ENCODE data around the gene CDC45.
A peak's percentile ranks its signal among the peaks of the same experiment; 100 is the strongest.
"Not testable (repeated sequence)": the region's sequence is repeated elsewhere in the genome, so short reads cannot be mapped to it uniquely, and the experiment has no call there.

Gene CDC45, protein sequence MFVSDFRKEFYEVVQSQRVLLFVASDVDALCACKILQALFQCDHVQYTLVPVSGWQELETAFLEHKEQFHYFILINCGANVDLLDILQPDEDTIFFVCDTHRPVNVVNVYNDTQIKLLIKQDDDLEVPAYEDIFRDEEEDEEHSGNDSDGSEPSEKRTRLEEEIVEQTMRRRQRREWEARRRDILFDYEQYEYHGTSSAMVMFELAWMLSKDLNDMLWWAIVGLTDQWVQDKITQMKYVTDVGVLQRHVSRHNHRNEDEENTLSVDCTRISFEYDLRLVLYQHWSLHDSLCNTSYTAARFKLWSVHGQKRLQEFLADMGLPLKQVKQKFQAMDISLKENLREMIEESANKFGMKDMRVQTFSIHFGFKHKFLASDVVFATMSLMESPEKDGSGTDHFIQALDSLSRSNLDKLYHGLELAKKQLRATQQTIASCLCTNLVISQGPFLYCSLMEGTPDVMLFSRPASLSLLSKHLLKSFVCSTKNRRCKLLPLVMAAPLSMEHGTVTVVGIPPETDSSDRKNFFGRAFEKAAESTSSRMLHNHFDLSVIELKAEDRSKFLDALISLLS

DNA sequence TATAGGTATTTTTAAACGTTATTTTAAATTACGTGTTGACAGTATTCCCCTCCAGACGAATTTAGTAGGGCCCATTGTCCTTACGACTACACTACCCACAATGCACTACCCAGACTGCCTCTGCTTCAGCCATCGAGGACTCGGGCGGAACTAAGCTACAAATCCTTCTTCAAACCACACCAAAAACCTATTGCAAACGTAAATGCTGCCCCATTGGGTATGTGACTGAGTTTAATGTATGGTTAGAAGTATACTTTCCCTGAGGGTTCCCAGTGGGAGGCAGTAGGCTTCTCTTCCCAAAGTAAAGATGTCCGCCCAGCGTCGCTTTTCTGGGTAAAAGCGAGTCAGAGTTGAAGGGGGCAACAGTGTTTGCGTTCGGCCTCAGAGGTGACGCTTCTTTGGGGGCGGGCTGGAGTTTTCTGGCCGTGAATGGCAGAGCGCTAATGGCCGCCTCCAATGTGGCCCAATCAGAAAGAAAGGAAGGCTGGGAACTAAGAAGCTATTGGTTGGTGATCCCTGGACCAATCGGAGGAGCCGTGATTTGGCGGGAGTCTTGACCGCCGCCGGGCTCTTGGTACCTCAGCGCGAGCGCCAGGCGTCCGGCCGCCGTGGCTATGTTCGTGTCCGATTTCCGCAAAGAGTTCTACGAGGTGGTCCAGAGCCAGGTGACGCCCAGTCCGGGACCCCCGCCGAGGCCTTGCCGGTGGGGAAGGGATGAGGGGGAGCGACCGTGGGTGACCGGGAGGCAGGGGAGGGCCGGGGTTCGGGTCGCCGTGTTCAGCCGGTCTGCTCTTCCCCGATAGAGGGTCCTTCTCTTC lies at the start of gene CDC45:
CDC45 (plus strand) TSS at position 566 of the 818 bp plus-strand sequence; CDS start at position 615, 49 bp downstream.
- Mint-ChIP-seq H3K36me3 (ENCODE audit: low read depth) (peaks cover 76% of the 10 kb centered on the region), H3K27me3 (no peaks in the 10 kb centered on the region), H3K4me3 (peak within 1 kb of the TSS; percentile 100), H3K27ac (peak within 1 kb of the TSS; percentile 100), H3K9me3 (no peaks in the 10 kb centered on the region), H3K4me1 (ENCODE audit: low read depth) (peaks cover 47% of the 10 kb centered on the region)
- peak; percentile 91 for DNase-seq

DNA sequence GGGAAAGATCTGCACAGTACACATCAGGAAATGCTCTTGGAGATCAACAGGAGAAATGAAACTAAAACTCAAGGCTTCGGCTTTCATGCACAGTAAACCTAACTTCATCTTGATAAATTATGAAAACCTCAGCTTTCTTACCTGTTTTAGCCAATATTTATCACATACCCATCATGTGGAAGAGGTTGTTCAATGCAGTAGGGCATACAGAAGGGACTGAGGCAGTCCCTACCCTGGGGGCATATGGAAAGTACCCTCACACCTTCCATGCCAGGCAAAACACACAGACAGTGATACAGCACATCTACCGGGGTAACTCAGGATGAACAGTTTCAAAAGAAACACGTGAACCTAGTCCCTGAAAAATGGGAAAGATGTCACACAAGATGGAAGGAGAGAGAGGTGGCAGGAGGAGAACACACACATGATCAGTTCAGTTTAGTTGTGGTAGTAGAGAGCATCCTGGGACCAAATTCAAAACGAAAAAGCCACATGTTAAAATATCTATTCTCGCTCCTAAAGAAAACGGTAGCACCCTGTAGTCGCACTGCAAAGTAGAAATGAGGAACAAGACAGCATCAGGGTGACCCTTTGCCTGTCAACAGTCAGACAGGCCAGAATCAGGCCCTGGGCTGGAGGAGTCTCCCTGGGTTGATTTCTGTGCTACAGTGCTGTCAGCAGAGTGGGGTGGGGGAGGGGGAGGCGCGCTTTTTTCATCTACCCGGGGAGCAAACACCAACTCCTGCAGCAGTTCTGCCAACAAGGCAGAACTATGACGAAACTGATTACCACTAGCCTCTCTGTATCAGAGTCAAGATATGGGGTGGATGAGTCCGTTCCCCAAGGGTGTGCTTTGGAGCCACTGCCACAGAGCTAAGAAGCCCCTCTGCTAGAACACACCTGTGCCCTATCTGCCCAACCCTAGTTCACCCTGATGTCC lies 49.5 kb upstream of the CDC45 start:
- H3K36me3 Mint-ChIP-seq (ENCODE audit: low read depth), result peaks cover 82% of the 10 kb centered on the region
- peaks cover 59% of the 10 kb centered on the region for H3K4me1 Mint-ChIP-seq (ENCODE audit: low read depth)
- H3K4me3 Mint-ChIP-seq, result peak overlapping the region; percentile 92

DNA sequence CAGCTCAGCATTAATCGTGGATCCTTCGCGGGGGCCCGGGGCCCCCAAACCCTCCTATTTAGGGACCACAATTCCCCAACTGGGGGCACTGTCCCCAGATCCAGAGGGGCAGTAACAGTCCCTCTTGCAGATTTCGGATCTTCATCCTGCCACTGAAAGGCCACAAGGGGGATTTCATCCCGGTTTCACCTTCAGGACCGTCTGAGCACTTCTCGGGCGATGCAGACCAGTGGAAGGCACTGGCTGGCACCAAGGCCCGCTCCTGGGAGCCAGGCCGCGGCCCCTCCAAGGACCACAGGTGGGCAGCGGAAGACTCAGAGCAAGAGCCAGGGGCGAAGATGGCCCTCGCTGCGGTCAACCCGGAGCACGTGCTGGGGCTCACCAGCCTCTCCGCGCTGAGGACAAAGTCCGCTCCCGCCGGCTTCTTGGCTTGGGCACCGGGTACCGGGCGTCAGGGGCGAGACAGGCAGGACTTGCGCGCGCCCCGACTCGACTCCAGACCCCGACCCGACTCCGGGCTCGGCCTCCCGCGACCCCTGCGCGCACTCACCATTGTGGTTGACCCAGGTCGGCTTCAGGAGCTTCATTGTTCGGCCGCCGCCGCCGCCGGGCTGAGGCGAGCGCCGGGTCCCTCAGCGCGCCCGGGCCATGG lies 48.7 kb upstream of the CDC45 start:
- peak overlapping the region; percentile 92 for H3K4me3 Mint-ChIP-seq

More for the DNA sequence above, 49.5 kb upstream of the CDC45 start:
- DNase-seq, result no peak
- Mint-ChIP-seq H3K27ac (peak overlapping the region; percentile 91), H3K9me3 (no peaks in the 10 kb centered on the region), H3K27me3 (no peaks in the 10 kb centered on the region)

DNA sequence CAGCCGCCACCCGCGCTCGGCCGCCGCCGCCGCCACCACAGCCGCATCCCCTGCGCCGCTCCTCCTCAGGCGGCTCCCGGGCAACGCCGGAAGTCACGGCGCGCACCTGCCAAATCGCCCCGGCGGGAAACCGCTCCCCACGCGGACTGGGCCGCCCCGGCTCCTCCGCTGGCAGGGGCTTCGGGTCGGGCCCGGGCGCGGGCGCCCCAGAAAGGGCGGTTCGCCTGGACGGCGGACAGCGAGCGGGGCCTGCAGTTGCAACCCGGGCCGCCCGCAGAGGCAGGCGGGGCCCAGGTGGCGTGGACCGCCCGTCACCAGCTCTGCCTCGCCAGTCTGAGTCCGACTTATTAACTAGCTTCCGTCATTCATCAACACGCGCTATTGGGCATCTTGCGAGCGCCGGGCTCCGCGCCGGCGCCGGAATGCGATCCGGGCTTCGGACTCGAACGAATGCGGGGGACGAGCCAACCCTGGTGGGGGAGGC lies 48.0 kb upstream of the CDC45 start, which contains the start of gene HIRA:
HIRA (minus strand) TSS at position 85 of the 484 bp plus-strand sequence. CDS start 257 bp downstream, outside the sequence.
- Mint-ChIP-seq H3K4me1 (ENCODE audit: low read depth) (peaks cover 48% of the 10 kb centered on the region), H3K4me3 (peak within 1 kb of the TSS; percentile 92), H3K9me3 (no peaks in the 10 kb centered on the region), H3K27ac (peak within 1 kb of the TSS; percentile 95), H3K27me3 (no peaks in the 10 kb centered on the region), H3K36me3 (ENCODE audit: low read depth) (peaks cover 83% of the 10 kb centered on the region)
- peak; percentile 97 for DNase-seq

More for the DNA sequence above, 48.7 kb upstream of the CDC45 start:
- H3K9me3 Mint-ChIP-seq, result no peaks in the 10 kb centered on the region
- peaks cover 84% of the 10 kb centered on the region for H3K36me3 Mint-ChIP-seq (ENCODE audit: low read depth)
- H3K27me3 Mint-ChIP-seq, result no peaks in the 10 kb centered on the region
- peak; percentile 61 for DNase-seq
- H3K4me1 Mint-ChIP-seq (ENCODE audit: low read depth), result peaks cover 55% of the 10 kb centered on the region
- H3K27ac Mint-ChIP-seq, result peak overlapping the region; percentile 91

DNA sequence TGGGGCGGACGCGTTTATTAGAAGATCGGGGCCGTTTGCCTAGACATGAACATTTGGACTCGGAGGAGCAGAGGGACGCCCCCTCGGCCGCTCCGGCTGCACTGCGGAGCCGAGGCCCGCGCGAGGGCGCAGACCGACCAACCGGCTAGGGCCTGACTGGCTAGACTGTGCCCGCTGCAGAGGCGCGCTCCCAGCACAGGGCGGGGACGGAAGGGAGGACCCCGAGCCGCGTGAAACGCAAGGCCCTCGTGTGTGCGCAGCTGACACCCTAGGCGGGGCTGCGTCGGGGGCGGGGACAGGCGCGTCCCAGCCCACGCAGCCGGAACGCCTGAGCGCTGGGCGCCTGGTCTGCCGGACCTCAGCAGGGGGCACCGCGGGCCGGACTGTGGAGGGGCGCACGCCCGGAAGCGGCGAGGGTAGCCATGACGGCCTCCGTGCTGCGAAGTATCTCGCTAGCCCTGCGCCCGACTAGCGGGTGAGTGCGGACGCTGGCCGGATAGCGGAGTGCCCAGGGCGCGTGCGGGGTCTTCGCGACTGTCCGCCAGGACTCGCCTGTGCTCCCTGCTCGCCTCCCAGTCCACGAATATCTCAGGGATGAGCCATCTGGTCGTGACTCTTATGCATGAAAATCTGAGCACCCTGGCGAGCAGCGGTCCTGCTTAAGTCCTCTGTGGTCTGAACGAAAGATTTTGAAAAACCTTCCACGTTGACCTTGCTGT lies 47.4 kb upstream of the CDC45 start, which contains the start of gene MRPL40:
MRPL40 (plus strand) TSS at position 413 of the 719 bp plus-strand sequence; CDS start at position 423, 10 bp downstream.
- Mint-ChIP-seq H3K4me3 (peak within 1 kb of the TSS; percentile 92), H3K9me3 (no peaks in the 10 kb centered on the region), H3K4me1 (ENCODE audit: low read depth) (peaks cover 42% of the 10 kb centered on the region), H3K27ac (peak within 1 kb of the TSS; percentile 95), H3K36me3 (ENCODE audit: low read depth) (peaks cover 83% of the 10 kb centered on the region), H3K27me3 (no peaks in the 10 kb centered on the region)
- DNase-seq, result peak; percentile 95

DNA sequence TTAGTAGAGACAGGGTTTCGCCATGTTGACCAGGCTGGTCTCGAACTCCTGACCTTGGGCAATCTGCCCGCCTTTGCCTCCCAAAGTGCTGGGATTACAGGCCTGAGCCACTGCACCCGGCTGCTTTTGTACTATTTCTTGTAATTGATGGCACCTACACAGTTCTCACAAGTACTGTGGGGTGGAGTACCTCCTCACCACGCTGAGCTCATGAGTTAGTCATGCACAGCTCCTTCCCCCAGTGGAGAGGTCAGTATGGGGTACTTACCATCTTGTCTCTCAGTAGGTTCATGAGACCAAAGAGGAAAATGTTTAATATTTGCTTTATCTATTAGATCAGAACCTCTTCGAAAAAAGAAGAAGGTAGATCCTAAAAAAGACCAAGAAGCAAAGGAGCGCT lies 45.3 kb upstream of the CDC45 start:
- Mint-ChIP-seq H3K9me3 (no peaks in the 10 kb centered on the region), H3K36me3 (ENCODE audit: low read depth) (peaks cover 79% of the 10 kb centered on the region), H3K27me3 (no peaks in the 10 kb centered on the region), H3K4me3 (peak overlapping the region; percentile 47), H3K4me1 (ENCODE audit: low read depth) (peaks cover 28% of the 10 kb centered on the region), H3K27ac (peak overlapping the region; percentile 94)
- no peak for DNase-seq

DNA sequence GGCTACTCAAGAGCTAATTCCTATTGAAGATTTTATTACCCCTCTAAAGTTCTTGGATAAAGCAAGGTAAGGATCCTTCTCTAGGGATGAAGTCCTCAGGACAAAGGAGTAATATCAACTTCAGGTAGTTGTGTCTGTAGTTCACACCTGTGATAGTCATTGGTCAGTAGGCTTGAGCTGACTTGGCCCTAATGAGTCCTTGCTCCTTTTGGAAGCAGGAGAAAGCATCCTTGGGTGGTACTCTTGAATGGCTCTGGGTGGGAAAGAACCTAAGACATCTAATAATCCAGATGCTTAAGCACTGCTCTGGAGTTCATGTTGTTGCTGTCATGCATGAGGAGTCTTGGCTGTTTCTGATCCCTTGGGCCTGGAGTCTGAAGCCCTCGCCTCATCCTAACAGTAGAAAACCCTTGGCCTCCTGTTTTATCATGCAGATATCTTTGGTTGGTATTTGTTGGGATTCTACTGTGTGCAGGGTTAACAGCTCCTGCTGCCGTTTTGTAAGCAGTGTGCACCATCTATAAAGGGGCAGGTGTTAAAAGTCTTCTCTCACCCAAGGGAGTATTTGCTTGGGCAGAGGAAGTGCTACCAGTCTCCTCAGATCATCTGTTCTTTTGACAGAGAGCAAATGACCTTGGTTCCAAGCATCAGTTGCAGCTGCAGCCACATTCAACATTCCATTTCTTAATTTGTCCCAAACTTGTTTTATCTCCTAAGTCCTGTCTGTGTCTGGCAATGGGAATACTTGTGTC lies 44.7 kb upstream of the CDC45 start:
- Mint-ChIP-seq H3K27ac (peak overlapping the region; percentile 76), H3K4me3 (no peak overlapping the region), H3K9me3 (no peaks in the 10 kb centered on the region), H3K27me3 (no peaks in the 10 kb centered on the region), H3K36me3 (ENCODE audit: low read depth) (peaks cover 78% of the 10 kb centered on the region), H3K4me1 (ENCODE audit: low read depth) (peaks cover 22% of the 10 kb centered on the region)
- DNase-seq, result no peak

DNA sequence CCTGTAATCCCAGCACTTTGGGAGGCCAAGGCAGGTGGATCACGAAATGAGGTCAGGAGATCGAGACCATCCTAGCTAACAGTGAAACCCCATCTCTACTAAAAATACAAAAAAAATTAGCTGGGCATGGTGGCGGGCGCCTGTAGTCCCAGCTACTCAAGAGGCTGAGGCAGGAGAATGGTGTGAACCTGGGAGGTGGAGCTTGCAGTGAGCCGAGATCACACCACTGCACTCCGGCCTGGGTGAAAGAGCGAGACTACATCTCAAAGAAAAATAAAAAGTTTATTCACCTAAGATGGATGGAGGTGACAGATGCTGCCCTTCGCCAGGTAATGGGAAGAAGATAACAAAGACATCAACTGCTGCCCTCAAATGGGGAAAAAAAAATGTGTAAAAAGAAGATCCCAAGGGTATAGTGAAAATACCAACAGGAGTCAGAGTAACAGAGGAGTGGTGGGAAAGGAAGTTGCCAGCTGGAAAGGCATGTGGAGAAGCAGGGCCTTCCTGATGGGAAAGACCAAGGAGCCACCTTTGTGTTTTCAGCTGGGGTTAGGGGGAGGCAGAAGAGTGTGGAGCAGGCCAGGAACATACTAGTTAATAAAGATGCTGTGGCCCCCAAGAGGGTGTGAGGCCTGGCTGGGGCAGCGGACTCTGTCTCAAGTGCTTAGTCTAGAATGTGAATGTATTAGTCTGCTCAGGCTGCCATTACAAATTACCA lies 43.1 kb upstream of the CDC45 start:
- peaks cover 81% of the 10 kb centered on the region for H3K36me3 Mint-ChIP-seq (ENCODE audit: low read depth)
- H3K27me3 Mint-ChIP-seq, H3K9me3 Mint-ChIP-seq, H3K4me3 Mint-ChIP-seq, H3K27ac Mint-ChIP-seq, DNase-seq: not testable (repeated sequence)
- H3K4me1 Mint-ChIP-seq (ENCODE audit: low read depth), result peaks cover 17% of the 10 kb centered on the region

DNA sequence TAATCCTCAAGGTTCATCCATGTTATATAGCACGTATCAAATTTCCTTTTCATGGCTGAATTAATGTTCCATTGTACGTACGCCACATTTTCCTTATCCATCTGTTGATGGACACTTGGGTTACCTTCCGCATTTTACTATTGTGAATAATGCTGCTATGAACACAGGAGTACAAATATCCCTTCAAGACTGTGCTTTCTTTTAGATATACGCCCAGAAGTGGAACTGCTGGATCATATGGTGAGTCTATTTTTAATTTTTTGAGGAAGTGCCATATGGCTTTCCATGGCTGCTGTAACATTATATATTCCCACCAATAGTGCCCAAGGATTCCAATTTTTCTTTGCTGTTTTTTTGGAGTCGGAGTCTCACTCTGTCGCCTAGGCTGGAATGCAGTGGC lies 41.4 kb upstream of the CDC45 start:
- peaks cover 19% of the 10 kb centered on the region for H3K4me1 Mint-ChIP-seq (ENCODE audit: low read depth)
- peak overlapping the region; percentile 11 for H3K27ac Mint-ChIP-seq
- no peaks in the 10 kb centered on the region for H3K27me3 Mint-ChIP-seq
- no peak for DNase-seq
- no peaks in the 10 kb centered on the region for H3K9me3 Mint-ChIP-seq
- H3K36me3 Mint-ChIP-seq (ENCODE audit: low read depth), result peaks cover 83% of the 10 kb centered on the region
- no peak overlapping the region for H3K4me3 Mint-ChIP-seq

DNA sequence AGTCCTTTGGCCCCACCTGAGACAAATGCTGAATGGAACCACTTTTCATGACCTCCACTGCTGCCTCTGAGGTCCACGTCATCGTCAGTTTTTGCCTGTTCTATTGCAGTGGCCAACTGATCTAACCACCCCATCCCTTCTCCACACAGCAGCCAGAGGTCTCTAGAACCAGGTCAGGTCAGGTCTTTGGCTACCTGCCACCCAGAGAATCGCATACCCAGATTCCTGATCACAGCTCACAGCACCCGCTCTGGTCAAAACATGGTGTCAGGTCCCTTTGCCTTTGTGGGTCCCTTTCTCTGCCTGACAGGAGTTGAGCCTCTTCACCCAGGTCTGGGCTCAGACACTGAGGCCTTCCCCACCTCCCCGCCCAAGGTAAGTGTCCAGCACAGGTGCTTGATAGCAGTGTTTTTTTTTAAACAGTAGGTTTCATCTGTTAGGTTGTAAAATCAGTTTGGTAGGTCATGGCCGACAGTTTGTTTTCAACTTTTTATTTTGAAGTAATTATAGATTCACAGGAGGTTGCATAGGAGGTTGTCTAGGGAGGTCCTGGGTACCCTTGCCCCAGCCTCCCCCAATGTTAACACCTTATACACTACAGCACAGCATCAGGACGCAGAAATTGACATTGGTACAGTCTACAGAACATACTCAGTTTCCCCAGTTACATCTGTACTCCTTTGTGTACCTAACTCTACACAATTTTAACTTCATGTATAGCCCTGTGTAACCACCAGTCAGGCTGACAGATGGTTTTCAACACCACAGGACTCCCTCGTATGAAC lies 39.1 kb upstream of the CDC45 start:
- H3K9me3 Mint-ChIP-seq, result no peaks in the 10 kb centered on the region
- no peaks in the 10 kb centered on the region for H3K27me3 Mint-ChIP-seq
- no peak for DNase-seq
- peak overlapping the region; percentile 67 for H3K27ac Mint-ChIP-seq
- peaks cover 83% of the 10 kb centered on the region for H3K36me3 Mint-ChIP-seq (ENCODE audit: low read depth)
- no peak overlapping the region for H3K4me3 Mint-ChIP-seq
- H3K4me1 Mint-ChIP-seq (ENCODE audit: low read depth), result peaks cover 30% of the 10 kb centered on the region

DNA sequence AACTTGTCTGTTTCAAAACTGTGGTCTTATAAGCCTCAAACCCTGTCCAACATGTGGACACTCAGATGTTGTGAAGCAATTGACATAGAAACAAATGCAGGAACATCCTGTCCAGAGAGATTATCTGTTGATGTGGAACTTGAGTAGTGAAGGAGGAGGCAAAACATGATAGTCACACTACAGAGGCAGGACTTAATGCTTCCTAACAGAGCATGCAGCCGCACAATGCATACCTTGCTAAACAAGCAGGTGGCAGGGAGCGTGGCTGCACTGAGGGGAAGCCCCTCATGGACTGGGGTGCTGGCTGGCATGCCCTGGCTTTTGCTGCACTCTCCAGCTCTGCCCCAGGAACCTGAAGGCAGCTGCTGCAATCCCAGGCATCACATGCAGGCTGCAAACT lies 37.6 kb upstream of the CDC45 start:
- no peak for DNase-seq
- Mint-ChIP-seq H3K27me3 (no peaks in the 10 kb centered on the region), H3K9me3 (no peaks in the 10 kb centered on the region), H3K36me3 (ENCODE audit: low read depth) (peaks cover 80% of the 10 kb centered on the region), H3K4me1 (ENCODE audit: low read depth) (peaks cover 40% of the 10 kb centered on the region), H3K27ac (peak overlapping the region; percentile 17), H3K4me3 (no peak overlapping the region)
